Stomach (tissue), 9 donors: ENCODE data around the gene AQP7. TPM values are rescaled to one million over a fixed set of nuclear protein-coding genes. Genes with fewer than 3 reads are reported as not detected.

Experiments used
- DNase-seq, 2 donors: peaks; one replicate each; pipeline versions ENCODE4 v3.0.0 to v3.0.0-alpha.2; 2013 to 2019
- H3K27ac ChIP-seq, 5 donors: fragments of 200-600 bp in 4 of 5; sonication (generic) in 4 of 5; one replicate each; pipeline ENCODE4 v1.5.1; 2013 to 2019; ENCODE audit warnings: mild to moderate bottlenecking in 1 of 5, moderate library complexity in 1 of 5
- H3K27me3 ChIP-seq, 3 donors: fragments of 200-600 bp; sonication (generic); one replicate each; pipeline ENCODE4 v1.5.1; 2017 to 2019; ENCODE audit warnings: mixed run types in 1 of 3
- H3K36me3 ChIP-seq, 4 donors: fragments of 200-600 bp; sonication (generic); 1 replicate in 3 of 4; 2 replicates in 1 of 4; pipeline ENCODE4 v1.5.1; 2016 to 2019
- H3K4me1 ChIP-seq, 4 donors: fragments of 200-600 bp; sonication (generic); one replicate each; pipeline ENCODE4 v1.5.1; 2016 to 2019
- H3K4me3 ChIP-seq, 4 donors: fragments of 200-600 bp; sonication (generic) in 3 of 4; one replicate each; pipeline ENCODE4 v1.5.1; 2016 to 2019; ENCODE audit warnings: mild to moderate bottlenecking in 1 of 4
- H3K9me3 ChIP-seq, 4 donors: fragments of 200-600 bp; sonication (generic); one replicate each; pipeline ENCODE4 v1.5.1; 2016 to 2019
- CTCF ChIP-seq, 7 experiments: fragments of 450-650 bp in 4 of 7; fragments of 200-600 bp in 3 of 7; sonication (generic) in 3 of 7; IDR thresholded peaks; one replicate each; pipeline ENCODE4 v1.5.1; 2016 to 2019; ENCODE audit warnings: antibody characterized with exemption in 7 of 7, control low read depth in 2 of 7, mild to moderate bottlenecking in 1 of 7
- EP300 ChIP-seq: sonication (generic); formaldehyde crosslinking; IDR thresholded peaks from one replicate; pipeline ENCODE4 v1.6.1; 2017; ENCODE audit warnings: antibody characterized with exemption
- POLR2A ChIP-seq, 4 donors: fragments of 450-650 bp; IDR thresholded peaks; one replicate each; pipeline ENCODE4 v1.6.1; 2016; ENCODE audit warnings: antibody characterized with exemption in 4 of 4, control low read depth in 2 of 4, mild to moderate bottlenecking in 1 of 4, moderate library complexity in 1 of 4
- POLR2AphosphoS5 ChIP-seq, 3 donors: sonication (generic); formaldehyde crosslinking; IDR thresholded peaks; one replicate each; pipeline ENCODE4 v1.6.1; 2016; ENCODE audit warnings: antibody characterized with exemption in 3 of 3
- WGBS, 5 donors: extraction: QIAGEN DNeasy Blood & Tissue Kit in 3 of 5; methylation state at CpG; one replicate each; pipeline versions ENCODE4 v1.1.5 to v1.1.7; 2013 to 2018; 5-methylcytosine and 5-hydroxymethylcytosine counted together
- intact Hi-C: fragments of 100-400 bp; cut with DNase I; formaldehyde crosslinking; loops from one replicate; pipeline ENCODE4 v1.15.1; 2023; ENCODE audit warnings: low total_unique reads
- polyA plus RNA-seq, 3 donors: library from polyadenylated mRNA; stranded (reverse); fragments of 200-250 nt; gene quantifications; one replicate each; pipeline ENCODE4 v1.2.3, GENCODE V29; 2013
- total RNA-seq, 5 donors: library from RNA; depleted of rRNA; stranded (reverse); fragments of >200 nt; gene quantifications; one replicate each; pipeline versions ENCODE4 v1.1.0 to v1.2.3, GENCODE V29; 2014 to 2016
- donor health status: healthy with polysubstance abuse.
- donor health status: Bipolar disorder and iron deficiency.
- donor health status: healthy.

The AQP7 gene
- total and polyA plus RNA-seq, 8 donors: 1.1 to 17.4 (median 3.3) TPM; not detected in 2

GRCh38 chr9:33379666-33380389 lies 22.5 kb downstream of the AQP7 start:
- Histone ChIP-seq H3K36me3 (no peaks in the 10 kb centered on the region), H3K4me3 (no peak overlapping the region), H3K4me1 (peaks cover 8 to 10% (median 9%) of the 10 kb centered on the region in 4 donors), H3K27me3 (no peaks in the 10 kb centered on the region), H3K27ac (no peak overlapping the region), H3K9me3 (no peaks in the 10 kb centered on the region)
- DNase-seq: no peak
- 75 to 88% (median 83%) methylated on average over 14 of the region's 14 CpGs for WGBS, 5 donors
- TF ChIP-seq POLR2AphosphoS5 (IDR thresholded peaks at IDR 0.05): no peak
- no peak for TF ChIP-seq EP300
- no peak for TF ChIP-seq CTCF (IDR thresholded peaks at IDR 0.05)
- TF ChIP-seq POLR2A (IDR thresholded peaks at IDR 0.05): no peak
- intact Hi-C loops: loop anchor here (10.0 kb wide), 1 partner anchor 85 kb away; no protein-coding TSS in a partner anchor

- intact Hi-C loops: loop anchor here (10.0 kb wide), 1 partner anchor 87 kb away; no protein-coding TSS in a partner anchor
- DNase-seq: no peak
- no peak overlapping the region for H3K4me3 ChIP-seq
- peaks cover 11 to 26% (median 14%) of the 10 kb centered on the region in 4 donors for H3K4me1 ChIP-seq
- no peak overlapping the region for H3K27ac ChIP-seq
- peaks cover 0 to 4% (median 0%) of the 10 kb centered on the region in 4 donors for H3K36me3 ChIP-seq
- 73 to 87% (median 80%) methylated on average over 8 to 9 of the region's 9 CpGs for WGBS, 5 donors
- no peak for TF ChIP-seq EP300
- no peak for TF ChIP-seq POLR2AphosphoS5 (IDR thresholded peaks at IDR 0.05)
- no peak for TF ChIP-seq CTCF (IDR thresholded peaks at IDR 0.05)
- no peak for TF ChIP-seq POLR2A (IDR thresholded peaks at IDR 0.05)
- no peaks in the 10 kb centered on the region for H3K27me3 ChIP-seq
- H3K9me3 ChIP-seq: no peaks in the 10 kb centered on the region
These were observed 24.1 kb downstream of the AQP7 start for GRCh38 chr9:33378121-33378795.

GRCh38 chr9:33377089-33377715 lies 25.2 kb downstream of the AQP7 start:
- Histone ChIP-seq H3K9me3 (no peaks in the 10 kb centered on the region), H3K36me3 (peaks cover 0 to 15% (median 7%) of the 10 kb centered on the region in 4 donors), H3K4me1 (peaks cover 11 to 29% (median 14%) of the 10 kb centered on the region in 4 donors), H3K27ac (no peak overlapping the region), H3K4me3 (no peak overlapping the region), H3K27me3 (no peaks in the 10 kb centered on the region)
- no peak for DNase-seq
- no peak for TF ChIP-seq POLR2AphosphoS5 (IDR thresholded peaks at IDR 0.05)
- no peak for TF ChIP-seq EP300
- TF ChIP-seq CTCF (IDR thresholded peaks at IDR 0.05): no peak
- TF ChIP-seq POLR2A (IDR thresholded peaks at IDR 0.05): no peak
- intact Hi-C loops: loop anchor here (10.0 kb wide), 1 partner anchor 88 kb away; no protein-coding TSS in a partner anchor
- WGBS, 5 donors: 88 to 92% (median 91%) methylated on average over 12 of the region's 12 CpGs

- peaks cover 4 to 28% (median 20%) of the 10 kb centered on the region in 4 donors for H3K36me3 ChIP-seq
- H3K27me3 ChIP-seq: no peaks in the 10 kb centered on the region
- TF ChIP-seq EP300 (no peak), POLR2AphosphoS5 (IDR thresholded peaks at IDR 0.05) (no peak), POLR2A (IDR thresholded peaks at IDR 0.05) (no peak), CTCF (IDR thresholded peaks at IDR 0.05) (no peak)
- H3K27ac ChIP-seq: no peak overlapping the region
- no peaks in the 10 kb centered on the region for H3K9me3 ChIP-seq
- peaks cover 11 to 29% (median 14%) of the 10 kb centered on the region in 4 donors for H3K4me1 ChIP-seq
- intact Hi-C loops: loop anchor here (10.0 kb wide), 1 partner anchor 89 kb away; no protein-coding TSS in a partner anchor
- no peak overlapping the region for H3K4me3 ChIP-seq
- DNase-seq: no peak
- 86 to 96% (median 93%) methylated on average over 7 of the region's 7 CpGs for WGBS, 5 donors
These were observed 26.5 kb downstream of the AQP7 start for GRCh38 chr9:33375841-33376321.
